AG04449 (cell line): Measurements from ENCODE around the gene BEAN1.

Experiments
- CTCF ChIA-PET: fragments of 350-600 bp; formaldehyde crosslinking; extraction: SDS; loops from one replicate; lab custom pipeline; 2021; ENCODE audit warnings: antibody characterized with exemption; lab: Yijun Ruan, JAX
- POLR2A ChIA-PET: fragments of 400-600, 350-600 bp; formaldehyde crosslinking; extraction: SDS; loops from one replicate; lab custom pipeline; 2020; ENCODE audit warnings: antibody characterized with exemption, inconsistent platforms; lab: Yijun Ruan, JAX
- DNase-seq: peaks from one replicate; pipeline ENCODE4 v3.0.0-alpha.2; 2010; ENCODE audit warnings: low read depth, low spot score
- H3K4me3 ChIP-seq: 2 replicates; pipeline ENCODE4 v1.5.1; 2011; ENCODE audit warnings: low read depth, mild to moderate bottlenecking, control low read depth, low read length
- CTCF ChIP-seq: IDR thresholded peaks from one replicate; pipeline ENCODE4 v1.5.1; 2011; ENCODE audit warnings: mild to moderate bottlenecking, moderate library complexity, low read length, control low read depth, inconsistent platforms; ENCODE audit not compliant: insufficient read depth; ENCODE audit errors: missing control alignments

BEAN1 gene

GRCh38 chr16:66400503-66401380 is 26.4 kb upstream of the BEAN1 start:
- H3K4me3 ChIP-seq = no peak overlapping the region
- DNase-seq = no peak
- POLR2A ChIA-PET = no interaction called here
- CTCF ChIA-PET = interaction anchor here (0.7 to 1.3 kb wide), 4 partner anchors 43 to 203 kb away, joined by 3 to 5 read pairs (median 4); no protein-coding TSS in a partner anchor
- no peak for TF ChIP-seq CTCF

- ChIA-PET POLR2A (no interaction called here), CTCF (interaction anchor here (1.2 to 1.9 kb wide), 2 partner anchors 8 to 44 kb away, joined by 4 to 5 read pairs; no protein-coding TSS in a partner anchor)
- H3K4me3 ChIP-seq = no peak overlapping the region
- TF ChIP-seq CTCF = no peak
- no peak for DNase-seq
These were observed 25.5 kb upstream of the BEAN1 start for GRCh38 chr16:66401610-66402009.

- no peak for DNase-seq
- TF ChIP-seq CTCF = no peak
- ChIA-PET POLR2A (no interaction called here), CTCF (interaction anchor here (1.2 to 9.6 kb wide), 3 partner anchors 9 to 76 kb away, joined by 4 to 273 read pairs (median 5); no protein-coding TSS in a partner anchor)
- no peak overlapping the region for H3K4me3 ChIP-seq
These were observed 24.9 kb upstream of the BEAN1 start for GRCh38 chr16:66402166-66402565.

- no peak for DNase-seq
- CTCF ChIA-PET = interaction anchor here (0.9 to 9.6 kb wide), 5 partner anchors 9 to 470 kb away, joined by 3 to 273 read pairs (median 10); no protein-coding TSS in a partner anchor
- no peak for TF ChIP-seq CTCF
- POLR2A ChIA-PET = no interaction called here
- no peak overlapping the region for H3K4me3 ChIP-seq
These were observed 24.4 kb upstream of the BEAN1 start for GRCh38 chr16:66402591-66403230.

- DNase-seq = no peak
- ChIA-PET CTCF (interaction anchor here (0.9 to 9.6 kb wide), 13 partner anchors 10 to 469 kb away, joined by 3 to 273 read pairs (median 6); partner anchors contain the start of genes CMTM3, DYNC1LI2 and NAE1), POLR2A (interaction anchor here (0.6 kb wide), 1 partner anchor 207 kb away, joined by 3 read pairs; no protein-coding TSS in a partner anchor)
- H3K4me3 ChIP-seq = no peak overlapping the region
- no peak for TF ChIP-seq CTCF
These were observed 23.5 kb upstream of the BEAN1 start for GRCh38 chr16:66403531-66404145.
